GM23248 (cell line): ENCODE results near the gene VSIG1.

Experiments used
- EZH2 ChIP-seq: fragments of 200-600 bp; sonication (generic); IDR thresholded peaks from 2 replicates; pipeline ENCODE4 v1.6.1; 2018; ENCODE audit warnings: antibody characterized with exemption, mild to moderate bottlenecking; ENCODE audit not compliant: insufficient read depth, poor library complexity, severe bottlenecking
- EZH2phosphoT487 ChIP-seq: fragments of 200-600 bp; sonication (generic); IDR thresholded peaks from 2 replicates; pipeline ENCODE4 v1.6.1; 2018; ENCODE audit warnings: antibody characterized with exemption, moderate library complexity, mild to moderate bottlenecking, low read depth; ENCODE audit not compliant: insufficient read depth

DNA sequence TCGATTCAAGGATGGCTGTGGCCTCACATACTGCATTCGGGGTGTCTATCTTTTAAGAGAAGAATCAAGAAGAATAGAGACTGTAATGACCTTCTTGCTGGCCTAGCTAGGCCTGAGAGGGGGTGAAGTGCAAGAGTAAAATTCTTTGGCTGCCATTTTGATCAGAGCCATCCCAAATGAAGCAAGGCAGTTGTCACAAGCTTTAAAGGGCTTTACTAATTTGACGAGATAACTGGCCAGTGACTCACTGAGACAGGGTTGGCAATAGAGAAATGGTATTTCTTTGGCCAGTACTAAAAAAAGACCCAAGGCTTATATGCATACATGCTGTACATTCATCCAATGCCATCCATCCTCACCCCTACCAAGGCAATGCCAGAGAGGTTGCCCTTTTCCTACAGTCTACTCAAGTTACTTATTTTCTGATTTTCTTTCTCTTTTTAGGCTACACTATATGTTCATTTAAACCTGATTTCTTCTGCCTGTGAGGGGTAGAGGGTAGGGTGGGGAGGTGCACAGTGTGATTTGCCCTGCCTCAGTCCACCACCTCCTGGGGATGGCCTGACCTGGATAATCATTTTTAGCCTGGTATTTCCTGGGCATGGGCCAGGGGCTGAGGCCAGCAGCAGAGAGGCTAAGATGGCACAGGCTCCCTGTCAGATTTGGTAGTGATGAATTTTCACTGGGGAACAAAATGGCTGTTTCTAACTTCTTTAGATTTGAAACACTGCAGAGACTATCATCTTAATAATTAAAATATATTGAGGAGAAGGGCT is 78.9 kb downstream of the VSIG1 start:
- TF ChIP-seq EZH2 (no peak), EZH2phosphoT487 (no peak)
